Suprapubic skin (tissue), 3 donors: ENCODE measurements around the gene FBLL1.

Experiments
- EP300 ChIP-seq: sonication (generic); formaldehyde crosslinking; IDR thresholded peaks from one replicate; pipeline ENCODE4 v1.6.1; 2017; ENCODE audit warnings: antibody characterized with exemption
- TF ChIP-seq, protein P1 (sequence below), 2 donors: fragments of 200-600 bp in 1 of 2; fragments of 450-650 bp in 1 of 2; sonication (generic) in 1 of 2; IDR thresholded peaks; one replicate each; pipeline ENCODE4 v1.5.1; 2016 to 2019; ENCODE audit warnings: antibody characterized with exemption in 2 of 2, mild to moderate bottlenecking in 1 of 2, moderate library complexity in 1 of 2

DNA sequence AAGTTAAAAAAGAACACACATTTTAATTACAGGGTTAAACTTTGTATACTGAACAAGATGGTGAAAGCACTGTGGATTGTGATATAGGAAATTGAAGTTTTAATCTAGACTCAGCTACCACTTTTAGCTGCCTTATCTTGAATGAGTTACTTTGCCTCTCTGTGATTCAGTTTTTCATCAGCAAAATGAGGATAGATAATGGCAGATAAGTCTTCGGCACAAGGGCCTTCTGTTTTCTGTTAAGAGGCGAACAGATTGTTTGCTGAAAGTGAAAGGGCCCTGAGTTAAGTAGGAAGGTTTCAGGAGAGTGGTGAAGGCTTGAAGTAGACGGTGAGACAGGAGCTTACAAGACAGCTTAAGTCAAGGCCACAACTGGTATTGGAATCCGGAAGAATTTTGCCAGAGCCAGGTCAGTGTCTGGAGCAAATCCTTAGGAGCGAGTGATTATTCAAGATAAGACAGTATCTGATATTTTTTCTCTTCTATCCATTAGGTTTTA, 35.0 kb upstream of the FBLL1 start:
- TF ChIP-seq, protein P1, sequence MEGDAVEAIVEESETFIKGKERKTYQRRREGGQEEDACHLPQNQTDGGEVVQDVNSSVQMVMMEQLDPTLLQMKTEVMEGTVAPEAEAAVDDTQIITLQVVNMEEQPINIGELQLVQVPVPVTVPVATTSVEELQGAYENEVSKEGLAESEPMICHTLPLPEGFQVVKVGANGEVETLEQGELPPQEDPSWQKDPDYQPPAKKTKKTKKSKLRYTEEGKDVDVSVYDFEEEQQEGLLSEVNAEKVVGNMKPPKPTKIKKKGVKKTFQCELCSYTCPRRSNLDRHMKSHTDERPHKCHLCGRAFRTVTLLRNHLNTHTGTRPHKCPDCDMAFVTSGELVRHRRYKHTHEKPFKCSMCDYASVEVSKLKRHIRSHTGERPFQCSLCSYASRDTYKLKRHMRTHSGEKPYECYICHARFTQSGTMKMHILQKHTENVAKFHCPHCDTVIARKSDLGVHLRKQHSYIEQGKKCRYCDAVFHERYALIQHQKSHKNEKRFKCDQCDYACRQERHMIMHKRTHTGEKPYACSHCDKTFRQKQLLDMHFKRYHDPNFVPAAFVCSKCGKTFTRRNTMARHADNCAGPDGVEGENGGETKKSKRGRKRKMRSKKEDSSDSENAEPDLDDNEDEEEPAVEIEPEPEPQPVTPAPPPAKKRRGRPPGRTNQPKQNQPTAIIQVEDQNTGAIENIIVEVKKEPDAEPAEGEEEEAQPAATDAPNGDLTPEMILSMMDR (IDR thresholded peaks at IDR 0.05) = no peak
- TF ChIP-seq EP300 = no peak
